ENCODE data around the gene PPP1R7. TPM values are rescaled to one million over a fixed set of nuclear protein-coding genes. Genes with fewer than 3 reads are reported as not detected.

PPP1R7 gene
- total RNA-seq, 1 donor from 2014 or later = 49.9 TPM

DNA sequence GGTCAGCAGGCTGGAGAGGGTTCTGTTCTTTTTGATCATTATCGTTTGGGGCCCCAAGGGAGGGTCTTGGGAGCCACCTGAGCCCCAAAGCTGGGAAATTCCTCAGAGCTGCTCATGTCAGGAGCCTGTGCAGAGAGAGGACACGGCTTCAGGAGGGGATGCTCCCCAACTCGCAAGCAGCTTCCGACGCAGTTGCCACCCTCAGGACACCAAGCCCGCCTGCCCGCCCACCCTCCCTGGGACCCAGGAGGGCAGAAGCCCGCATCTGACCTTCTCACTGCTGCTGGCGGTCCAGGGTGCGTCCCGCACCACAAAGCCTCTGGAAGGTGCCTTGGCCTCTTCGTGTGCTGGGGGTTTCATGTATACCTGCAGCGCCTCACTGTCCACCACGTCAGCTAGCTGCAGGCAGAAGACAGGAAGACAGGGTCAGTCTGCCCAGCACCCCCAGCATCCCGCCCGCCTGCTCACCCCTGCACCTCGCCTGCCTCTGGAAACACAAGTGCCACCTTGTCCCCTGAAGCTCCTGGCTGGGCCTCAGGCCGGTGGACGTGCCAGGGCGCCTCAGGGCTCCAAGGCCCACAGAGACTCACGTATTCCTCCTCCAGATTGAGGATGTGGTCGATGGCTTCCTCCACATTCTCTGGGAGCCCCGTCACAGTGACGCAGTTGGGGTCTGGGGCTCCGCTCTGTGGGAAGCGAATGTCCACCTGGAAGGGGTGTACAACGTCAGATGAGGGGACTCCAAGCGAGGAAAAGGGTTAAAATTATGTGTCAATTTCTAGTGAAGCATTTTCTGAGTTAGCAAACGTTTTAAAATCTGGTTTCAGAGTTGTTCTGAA is 79.5 kb downstream of the PPP1R7 start:
- Mint-ChIP-seq H3K4me3 (ENCODE audit: low read depth) (no peak overlapping the region), H3K27me3 (no peaks in the 10 kb centered on the region), H3K4me1 (ENCODE audit: low read depth) (peaks cover under 1% of the 10 kb centered on the region), H3K9me3 (ENCODE audit: low read depth) (no peaks in the 10 kb centered on the region), H3K27ac (no peak overlapping the region), H3K36me3 (ENCODE audit: insufficient read depth) (peaks cover 31% of the 10 kb centered on the region)
- TF ChIP-seq, protein P1, sequence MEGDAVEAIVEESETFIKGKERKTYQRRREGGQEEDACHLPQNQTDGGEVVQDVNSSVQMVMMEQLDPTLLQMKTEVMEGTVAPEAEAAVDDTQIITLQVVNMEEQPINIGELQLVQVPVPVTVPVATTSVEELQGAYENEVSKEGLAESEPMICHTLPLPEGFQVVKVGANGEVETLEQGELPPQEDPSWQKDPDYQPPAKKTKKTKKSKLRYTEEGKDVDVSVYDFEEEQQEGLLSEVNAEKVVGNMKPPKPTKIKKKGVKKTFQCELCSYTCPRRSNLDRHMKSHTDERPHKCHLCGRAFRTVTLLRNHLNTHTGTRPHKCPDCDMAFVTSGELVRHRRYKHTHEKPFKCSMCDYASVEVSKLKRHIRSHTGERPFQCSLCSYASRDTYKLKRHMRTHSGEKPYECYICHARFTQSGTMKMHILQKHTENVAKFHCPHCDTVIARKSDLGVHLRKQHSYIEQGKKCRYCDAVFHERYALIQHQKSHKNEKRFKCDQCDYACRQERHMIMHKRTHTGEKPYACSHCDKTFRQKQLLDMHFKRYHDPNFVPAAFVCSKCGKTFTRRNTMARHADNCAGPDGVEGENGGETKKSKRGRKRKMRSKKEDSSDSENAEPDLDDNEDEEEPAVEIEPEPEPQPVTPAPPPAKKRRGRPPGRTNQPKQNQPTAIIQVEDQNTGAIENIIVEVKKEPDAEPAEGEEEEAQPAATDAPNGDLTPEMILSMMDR (IDR thresholded peaks at IDR 0.05; ENCODE audit: unreplicated experiment) = no peak
- no peak for DNase-seq (ENCODE audit: low spot score, unreplicated experiment)

DNA sequence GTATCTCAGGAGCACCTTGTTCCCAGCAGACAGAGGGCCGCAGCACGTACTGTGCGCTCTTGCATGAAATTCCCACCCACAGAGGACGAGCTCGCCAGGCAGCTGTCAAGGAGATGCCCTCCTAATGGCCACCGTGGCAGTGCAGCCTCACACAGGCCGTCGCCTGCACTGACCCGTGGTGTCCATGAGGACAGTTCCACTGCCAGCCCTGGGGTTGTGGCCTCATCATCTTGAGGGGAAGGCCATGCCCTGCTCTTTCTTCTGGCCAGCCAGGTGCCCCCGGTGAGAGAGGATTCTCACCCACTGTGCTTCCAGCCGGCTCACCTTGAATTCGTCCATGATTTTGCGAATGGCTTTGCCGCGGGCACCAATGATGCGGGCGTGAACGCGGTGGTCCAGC is 80.2 kb downstream of the PPP1R7 start:
- Mint-ChIP-seq H3K9me3 (ENCODE audit: low read depth) (no peaks in the 10 kb centered on the region), H3K27me3 (no peaks in the 10 kb centered on the region), H3K4me1 (ENCODE audit: low read depth) (no peaks in the 10 kb centered on the region), H3K4me3 (ENCODE audit: low read depth) (no peak overlapping the region), H3K27ac (no peak overlapping the region), H3K36me3 (ENCODE audit: insufficient read depth) (peaks cover 36% of the 10 kb centered on the region)
- TF ChIP-seq, protein P1 (IDR thresholded peaks at IDR 0.05; ENCODE audit: unreplicated experiment) = no peak
- no peak for DNase-seq (ENCODE audit: low spot score, unreplicated experiment)

DNA sequence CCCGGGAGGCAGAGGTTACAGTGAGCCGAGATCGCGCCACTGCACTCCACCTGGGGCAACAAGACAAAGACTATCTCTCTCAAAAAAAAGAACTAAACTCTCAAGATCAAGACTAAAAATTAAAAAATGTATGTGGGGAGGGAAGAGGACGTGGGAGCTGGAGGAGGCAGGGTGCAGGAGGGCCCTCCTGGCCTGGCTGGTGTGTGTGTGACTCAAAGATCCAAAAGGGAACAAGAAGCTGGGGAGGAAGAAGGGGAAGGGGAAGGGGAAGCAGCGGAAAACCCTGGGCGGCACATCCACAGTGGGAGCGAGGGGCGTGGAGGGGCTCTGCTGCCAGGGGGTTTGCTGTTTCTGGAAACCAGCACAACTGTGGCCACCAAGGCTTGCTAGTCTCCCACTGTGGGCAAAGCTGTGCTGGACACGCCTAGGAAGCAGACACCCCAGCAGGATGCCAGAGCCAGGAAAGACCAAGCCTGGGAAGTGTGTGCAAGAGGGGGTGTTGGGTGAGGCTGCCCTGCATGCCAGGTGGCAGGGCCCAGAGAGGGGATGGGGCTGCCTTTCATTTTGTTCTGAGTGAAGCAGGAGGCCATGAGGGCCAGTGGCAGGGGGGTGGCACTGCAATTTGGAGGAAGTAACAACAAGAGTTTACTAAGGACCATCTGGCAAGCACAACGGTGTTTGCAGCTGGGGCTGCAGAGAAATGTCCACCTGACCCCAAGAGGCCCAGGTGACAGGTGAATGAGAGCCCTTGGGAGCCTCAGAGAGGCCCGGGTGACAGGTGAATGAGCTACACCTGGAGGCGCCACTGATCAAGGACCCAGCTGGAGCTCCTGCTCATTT is 82.7 kb downstream of the PPP1R7 start:
- Mint-ChIP-seq H3K27me3 (no peaks in the 10 kb centered on the region), H3K27ac (no peak overlapping the region), H3K36me3 (ENCODE audit: insufficient read depth) (peaks cover 43% of the 10 kb centered on the region), H3K4me3 (ENCODE audit: low read depth) (no peak overlapping the region), H3K9me3 (ENCODE audit: low read depth) (no peaks in the 10 kb centered on the region), H3K4me1 (ENCODE audit: low read depth) (no peaks in the 10 kb centered on the region)
- no peak for DNase-seq (ENCODE audit: low spot score, unreplicated experiment)
- TF ChIP-seq, protein P1 (IDR thresholded peaks at IDR 0.05; ENCODE audit: unreplicated experiment) = no peak

Other genes with a start within 250 kb of the PPP1R7 start
- 0.36 and 0.40 TPM in 2 replicates for gene CROCC2, start 244.1 kb upstream of the PPP1R7 start, total RNA-seq
- gene SNED1, start 151.8 kb upstream of the PPP1R7 start, total RNA-seq = 2.2 and 2.5 TPM in 2 replicates
- gene MTERF4, start 48.2 kb upstream of the PPP1R7 start, total RNA-seq = 57.2 and 63.0 TPM in 2 replicates
- gene PASK, start 995 bp upstream of the PPP1R7 start, total RNA-seq = 57.1 and 60.4 TPM in 2 replicates
- 2.5 and 3.0 TPM in 2 replicates for gene ANO7, start 38.2 kb downstream of the PPP1R7 start, total RNA-seq
- 388 and 399 TPM in 2 replicates for gene HDLBP, start 165.2 kb downstream of the PPP1R7 start, total RNA-seq
- 445 and 460 TPM in 2 replicates for gene SEPTIN2, start 165.5 kb downstream of the PPP1R7 start, total RNA-seq
- 63.6 and 67.0 TPM in 2 replicates for gene FARP2, start 205.8 kb downstream of the PPP1R7 start, total RNA-seq

Data from progenitor cell of endocrine pancreas (in vitro differentiated cells).